K562 (cell line): ENCODE results near the gene NDUFA5. TPM values are rescaled to one million over a fixed set of nuclear protein-coding genes. Genes with fewer than 3 reads are reported as not detected.
A peak's percentile ranks its signal among the peaks of the same experiment; 100 is the strongest.

Experiments used
- FIP1L1 ChIP-seq: fragments of 200-400 bp; formaldehyde crosslinking; IDR thresholded peaks from 2 replicates; pipeline ENCODE4 v1.6.1; 2018; ENCODE audit warnings: mild to moderate bottlenecking, low read depth, low read length; ENCODE audit not compliant: poor library complexity, severe bottlenecking
- POLR2B ChIP-seq: fragments of 450-650 bp; IDR thresholded peaks from 2 replicates; pipeline ENCODE4 v1.6.1; 2018; ENCODE audit warnings: low read depth; ENCODE audit not compliant: partially characterized antibody
- TAF1 ChIP-seq: IDR thresholded peaks from 2 replicates; pipeline ENCODE4 v1.6.1; 2011; ENCODE audit warnings: mild to moderate bottlenecking, low read length, moderate library complexity; ENCODE audit not compliant: insufficient read depth, control insufficient read depth, severe bottlenecking; ENCODE audit errors: extremely low read depth
- TEAD2 ChIP-seq: fragments of 450-650 bp; IDR thresholded peaks from 2 replicates; pipeline ENCODE4 v1.6.1; 2016; ENCODE audit warnings: missing genetic modification characterization, control low read depth, missing compliant biosample characterization
- ZBTB1 ChIP-seq: sonication (generic); formaldehyde crosslinking; IDR thresholded peaks from 2 replicates; pipeline ENCODE4 v1.8.1; 2023; ENCODE audit warnings: missing genetic modification reagents, low read depth, mild to moderate bottlenecking, borderline replicate concordance
- polyA plus RNA-seq, 8 experiments: library from polyadenylated mRNA; depleted of rRNA in 4 of 8; stranded (reverse) in 5 of 8; unstranded in 3 of 8; fragments of >200 nt; fragmentation: Nextera tagmentation in 2 of 8; fragmentation: Illumina TruSeq in 1 of 8; extraction: Ambion mirVana in 2 of 8; extraction: Trizol in 1 of 8; gene quantifications; 2 replicates each; pipeline versions ENCODE4 v1.2.1 to v1.2.3, GENCODE V29; 2011 to 2014; ENCODE audit warnings: inconsistent platforms in 1 of 8, missing spikeins in 1 of 8
- total RNA-seq, 7 experiments: library from RNA; depleted of rRNA in 6 of 7; stranded (reverse); fragments of >200 nt in 6 of 7; fragmentation: Illumina TruSeq in 2 of 7; extraction: Trizol in 2 of 7; gene quantifications; 2 replicates each; pipeline versions ENCODE4 v1.2.1 to v1.2.3, GENCODE V29; 2011 to 2021; ENCODE audit warnings: low replicate concordance in 1 of 7
- TF ChIP-seq, protein P1 (sequence below): fragments of 450-650 bp; IDR thresholded peaks from 2 replicates; pipeline ENCODE4 v1.6.1; 2016; ENCODE audit warnings: mild to moderate bottlenecking, moderate library complexity
- TF ChIP-seq, protein P2 (sequence below): sonication (generic); formaldehyde crosslinking; IDR thresholded peaks from 2 replicates; pipeline ENCODE4 v1.8.0; 2022; ENCODE audit warnings: mild to moderate bottlenecking, low read depth, missing genetic modification reagents
- TF ChIP-seq, protein P3 (sequence below): fragments of 250-450 bp; sonication (Bioruptor Pico); IDR thresholded peaks from 2 replicates; pipeline ENCODE4 v1.5.0; 2021; ENCODE audit warnings: mild to moderate bottlenecking, moderate library complexity

The NDUFA5 gene
- total and polyA plus RNA-seq, 9 of the 15 experiments (the other 6 are each of a cell fraction or from before 2014, with no cell fraction given), result 155 to 677 (median 269) TPM

DNA sequence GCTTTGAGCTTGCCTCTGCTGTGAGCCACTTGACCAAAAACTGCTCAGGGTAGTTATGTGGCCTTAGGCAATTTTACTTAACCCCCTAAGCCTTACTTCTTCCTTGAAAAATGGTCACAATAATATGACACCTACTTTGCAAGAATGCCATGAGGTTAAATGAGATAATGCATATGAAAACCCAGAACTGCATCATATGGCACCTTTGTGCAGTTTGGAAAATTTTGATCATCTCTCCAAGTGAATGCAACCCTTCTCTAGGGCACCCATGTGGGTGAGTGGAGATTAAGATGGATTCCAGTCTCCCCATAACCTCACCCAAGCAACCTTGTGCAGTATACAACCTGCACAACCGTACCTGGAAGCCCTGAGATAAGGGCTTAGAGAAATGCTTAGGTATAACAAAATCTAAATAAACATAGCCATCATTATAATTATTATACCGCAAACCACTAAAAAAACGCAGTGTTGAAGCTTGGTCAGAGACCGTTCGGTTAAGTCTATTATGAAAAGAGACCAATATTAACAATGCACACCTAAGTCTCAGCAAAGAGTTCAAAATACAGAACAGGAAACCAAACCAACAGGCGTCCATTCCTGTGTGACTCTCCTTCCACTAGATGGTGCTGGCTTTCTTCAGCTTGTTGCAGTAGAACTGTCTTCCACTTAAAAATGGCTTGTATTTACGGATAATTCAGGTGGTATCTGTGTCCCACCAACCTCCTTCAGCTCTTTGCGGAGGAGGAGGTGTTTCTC, 23.0 kb upstream of the NDUFA5 start (continued):
- TF ChIP-seq, protein P1, sequence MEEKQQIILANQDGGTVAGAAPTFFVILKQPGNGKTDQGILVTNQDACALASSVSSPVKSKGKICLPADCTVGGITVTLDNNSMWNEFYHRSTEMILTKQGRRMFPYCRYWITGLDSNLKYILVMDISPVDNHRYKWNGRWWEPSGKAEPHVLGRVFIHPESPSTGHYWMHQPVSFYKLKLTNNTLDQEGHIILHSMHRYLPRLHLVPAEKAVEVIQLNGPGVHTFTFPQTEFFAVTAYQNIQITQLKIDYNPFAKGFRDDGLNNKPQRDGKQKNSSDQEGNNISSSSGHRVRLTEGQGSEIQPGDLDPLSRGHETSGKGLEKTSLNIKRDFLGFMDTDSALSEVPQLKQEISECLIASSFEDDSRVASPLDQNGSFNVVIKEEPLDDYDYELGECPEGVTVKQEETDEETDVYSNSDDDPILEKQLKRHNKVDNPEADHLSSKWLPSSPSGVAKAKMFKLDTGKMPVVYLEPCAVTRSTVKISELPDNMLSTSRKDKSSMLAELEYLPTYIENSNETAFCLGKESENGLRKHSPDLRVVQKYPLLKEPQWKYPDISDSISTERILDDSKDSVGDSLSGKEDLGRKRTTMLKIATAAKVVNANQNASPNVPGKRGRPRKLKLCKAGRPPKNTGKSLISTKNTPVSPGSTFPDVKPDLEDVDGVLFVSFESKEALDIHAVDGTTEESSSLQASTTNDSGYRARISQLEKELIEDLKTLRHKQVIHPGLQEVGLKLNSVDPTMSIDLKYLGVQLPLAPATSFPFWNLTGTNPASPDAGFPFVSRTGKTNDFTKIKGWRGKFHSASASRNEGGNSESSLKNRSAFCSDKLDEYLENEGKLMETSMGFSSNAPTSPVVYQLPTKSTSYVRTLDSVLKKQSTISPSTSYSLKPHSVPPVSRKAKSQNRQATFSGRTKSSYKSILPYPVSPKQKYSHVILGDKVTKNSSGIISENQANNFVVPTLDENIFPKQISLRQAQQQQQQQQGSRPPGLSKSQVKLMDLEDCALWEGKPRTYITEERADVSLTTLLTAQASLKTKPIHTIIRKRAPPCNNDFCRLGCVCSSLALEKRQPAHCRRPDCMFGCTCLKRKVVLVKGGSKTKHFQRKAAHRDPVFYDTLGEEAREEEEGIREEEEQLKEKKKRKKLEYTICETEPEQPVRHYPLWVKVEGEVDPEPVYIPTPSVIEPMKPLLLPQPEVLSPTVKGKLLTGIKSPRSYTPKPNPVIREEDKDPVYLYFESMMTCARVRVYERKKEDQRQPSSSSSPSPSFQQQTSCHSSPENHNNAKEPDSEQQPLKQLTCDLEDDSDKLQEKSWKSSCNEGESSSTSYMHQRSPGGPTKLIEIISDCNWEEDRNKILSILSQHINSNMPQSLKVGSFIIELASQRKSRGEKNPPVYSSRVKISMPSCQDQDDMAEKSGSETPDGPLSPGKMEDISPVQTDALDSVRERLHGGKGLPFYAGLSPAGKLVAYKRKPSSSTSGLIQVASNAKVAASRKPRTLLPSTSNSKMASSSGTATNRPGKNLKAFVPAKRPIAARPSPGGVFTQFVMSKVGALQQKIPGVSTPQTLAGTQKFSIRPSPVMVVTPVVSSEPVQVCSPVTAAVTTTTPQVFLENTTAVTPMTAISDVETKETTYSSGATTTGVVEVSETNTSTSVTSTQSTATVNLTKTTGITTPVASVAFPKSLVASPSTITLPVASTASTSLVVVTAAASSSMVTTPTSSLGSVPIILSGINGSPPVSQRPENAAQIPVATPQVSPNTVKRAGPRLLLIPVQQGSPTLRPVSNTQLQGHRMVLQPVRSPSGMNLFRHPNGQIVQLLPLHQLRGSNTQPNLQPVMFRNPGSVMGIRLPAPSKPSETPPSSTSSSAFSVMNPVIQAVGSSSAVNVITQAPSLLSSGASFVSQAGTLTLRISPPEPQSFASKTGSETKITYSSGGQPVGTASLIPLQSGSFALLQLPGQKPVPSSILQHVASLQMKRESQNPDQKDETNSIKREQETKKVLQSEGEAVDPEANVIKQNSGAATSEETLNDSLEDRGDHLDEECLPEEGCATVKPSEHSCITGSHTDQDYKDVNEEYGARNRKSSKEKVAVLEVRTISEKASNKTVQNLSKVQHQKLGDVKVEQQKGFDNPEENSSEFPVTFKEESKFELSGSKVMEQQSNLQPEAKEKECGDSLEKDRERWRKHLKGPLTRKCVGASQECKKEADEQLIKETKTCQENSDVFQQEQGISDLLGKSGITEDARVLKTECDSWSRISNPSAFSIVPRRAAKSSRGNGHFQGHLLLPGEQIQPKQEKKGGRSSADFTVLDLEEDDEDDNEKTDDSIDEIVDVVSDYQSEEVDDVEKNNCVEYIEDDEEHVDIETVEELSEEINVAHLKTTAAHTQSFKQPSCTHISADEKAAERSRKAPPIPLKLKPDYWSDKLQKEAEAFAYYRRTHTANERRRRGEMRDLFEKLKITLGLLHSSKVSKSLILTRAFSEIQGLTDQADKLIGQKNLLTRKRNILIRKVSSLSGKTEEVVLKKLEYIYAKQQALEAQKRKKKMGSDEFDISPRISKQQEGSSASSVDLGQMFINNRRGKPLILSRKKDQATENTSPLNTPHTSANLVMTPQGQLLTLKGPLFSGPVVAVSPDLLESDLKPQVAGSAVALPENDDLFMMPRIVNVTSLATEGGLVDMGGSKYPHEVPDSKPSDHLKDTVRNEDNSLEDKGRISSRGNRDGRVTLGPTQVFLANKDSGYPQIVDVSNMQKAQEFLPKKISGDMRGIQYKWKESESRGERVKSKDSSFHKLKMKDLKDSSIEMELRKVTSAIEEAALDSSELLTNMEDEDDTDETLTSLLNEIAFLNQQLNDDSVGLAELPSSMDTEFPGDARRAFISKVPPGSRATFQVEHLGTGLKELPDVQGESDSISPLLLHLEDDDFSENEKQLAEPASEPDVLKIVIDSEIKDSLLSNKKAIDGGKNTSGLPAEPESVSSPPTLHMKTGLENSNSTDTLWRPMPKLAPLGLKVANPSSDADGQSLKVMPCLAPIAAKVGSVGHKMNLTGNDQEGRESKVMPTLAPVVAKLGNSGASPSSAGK, result peak; percentile 9; the same call in 1 of the 2 replicates
- TF ChIP-seq, protein P2, sequence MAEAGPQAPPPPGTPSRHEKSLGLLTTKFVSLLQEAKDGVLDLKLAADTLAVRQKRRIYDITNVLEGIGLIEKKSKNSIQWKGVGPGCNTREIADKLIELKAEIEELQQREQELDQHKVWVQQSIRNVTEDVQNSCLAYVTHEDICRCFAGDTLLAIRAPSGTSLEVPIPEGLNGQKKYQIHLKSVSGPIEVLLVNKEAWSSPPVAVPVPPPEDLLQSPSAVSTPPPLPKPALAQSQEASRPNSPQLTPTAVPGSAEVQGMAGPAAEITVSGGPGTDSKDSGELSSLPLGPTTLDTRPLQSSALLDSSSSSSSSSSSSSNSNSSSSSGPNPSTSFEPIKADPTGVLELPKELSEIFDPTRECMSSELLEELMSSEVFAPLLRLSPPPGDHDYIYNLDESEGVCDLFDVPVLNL (CRISPR knock-in tag), result no peak
- TF ChIP-seq POLR2B, result no peak
- TF ChIP-seq, protein P3, sequence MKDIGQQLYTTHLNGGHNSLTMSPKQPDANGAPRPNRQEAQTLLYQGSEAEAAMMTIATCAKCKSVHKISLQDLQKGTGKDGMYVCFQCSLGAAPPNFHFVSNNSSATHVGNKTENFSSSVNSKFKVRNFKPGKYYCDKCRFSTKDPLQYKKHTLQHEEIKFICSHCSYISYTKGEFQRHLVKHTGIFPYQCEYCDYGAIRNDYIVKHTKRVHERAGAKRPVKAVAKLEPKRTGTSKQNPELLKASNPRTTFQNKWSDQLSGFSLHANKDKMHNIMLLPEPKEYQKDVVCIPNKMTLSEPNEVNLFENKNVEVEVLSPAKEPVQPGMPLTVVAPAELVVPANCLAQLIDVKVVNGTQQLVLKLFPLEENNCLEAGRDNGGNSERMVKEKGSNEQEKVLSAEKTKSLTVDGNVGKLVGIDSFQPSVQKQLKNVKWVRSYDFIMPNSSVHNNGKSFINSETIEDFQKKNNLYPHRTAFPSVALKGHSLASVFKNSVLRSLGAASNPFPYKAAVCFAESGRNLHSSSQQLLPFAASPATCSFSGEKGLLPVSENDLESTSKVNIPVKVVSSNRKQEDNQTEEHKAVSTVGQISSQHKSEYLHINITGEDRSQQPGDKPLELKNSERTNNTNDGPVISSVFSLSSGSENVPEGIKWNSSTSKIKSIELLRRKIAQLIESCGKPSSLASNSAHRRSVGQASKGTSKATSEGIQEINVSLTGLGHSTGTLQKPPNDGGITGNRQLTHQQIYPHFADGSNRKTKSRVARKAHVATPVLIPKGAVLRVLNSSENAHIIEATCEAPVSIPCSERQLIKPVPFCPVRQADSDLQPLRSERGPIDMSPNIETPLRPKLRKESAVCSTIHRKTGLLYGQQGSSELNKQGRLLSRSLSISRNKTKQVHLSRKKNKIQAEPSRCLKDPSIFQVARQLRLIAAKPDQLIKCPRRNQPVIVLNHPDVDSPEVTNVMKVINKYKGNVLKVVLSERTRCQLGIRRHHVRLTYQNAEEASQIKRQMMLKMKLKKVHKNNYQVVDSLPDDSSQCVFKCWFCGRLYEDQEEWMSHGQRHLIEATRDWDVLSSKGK (CRISPR knock-in tag), result no peak
- no peak for TF ChIP-seq TEAD2 (tag)
- TF ChIP-seq FIP1L1, result no peak
- TF ChIP-seq ZBTB1 (CRISPR knock-in tag), result no peak
- TF ChIP-seq TAF1, result no peak
